Fibroblast of pulmonary artery (primary cell): ENCODE data around the gene ADGRG4.
"Not testable (repeated sequence)": the region's sequence is repeated elsewhere in the genome, so short reads cannot be mapped to it uniquely, and the experiment has no call there.

Experiments used
- DNase-seq: peaks from one replicate; pipeline ENCODE4 v3.0.0-alpha.2; 2010; ENCODE audit warnings: low read depth
- H3K4me3 ChIP-seq: replicated peaks from 2 replicates; pipeline ENCODE4 v1.5.1; 2011; ENCODE audit warnings: low read depth, mild to moderate bottlenecking, control low read depth, low read length, moderate library complexity
- CTCF ChIP-seq: IDR thresholded peaks from 2 replicates; pipeline ENCODE4 v1.5.1; 2011; ENCODE audit warnings: mild to moderate bottlenecking, control low read depth, low read length, inconsistent platforms; ENCODE audit errors: missing control alignments

Gene ADGRG4

DNA sequence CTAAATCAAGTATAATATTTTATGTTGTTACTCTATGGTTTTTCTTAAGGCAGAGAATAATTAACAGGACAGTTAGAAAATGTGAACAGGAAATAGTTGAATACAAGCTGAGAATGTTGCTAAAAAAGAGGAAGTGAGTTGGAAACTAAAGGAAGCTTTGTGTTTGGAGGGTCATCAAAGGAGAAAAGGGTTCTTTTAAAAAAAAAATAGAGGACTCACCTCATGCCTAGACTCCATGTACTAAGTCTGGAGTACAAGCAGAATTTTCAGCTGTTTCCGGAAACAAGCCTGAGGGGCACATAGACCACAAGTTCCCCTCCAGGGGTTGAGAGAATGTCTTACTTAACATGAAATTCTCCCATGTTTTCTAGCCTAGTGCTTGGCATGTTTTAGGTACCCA, 29.5 kb upstream of the ADGRG4 start:
- no peak for TF ChIP-seq CTCF
- DNase-seq = no peak
- no peak overlapping the region for H3K4me3 ChIP-seq

- no peak overlapping the region for H3K4me3 ChIP-seq
- peak; percentile 21 for TF ChIP-seq CTCF
- DNase-seq = no peak
Measured at GRCh38 chrX:136272325-136272724, 28.4 kb upstream of the ADGRG4 start.

- DNase-seq = no peak
- H3K4me3 ChIP-seq = no peak overlapping the region
- no peak for TF ChIP-seq CTCF
Measured at GRCh38 chrX:136273986-136274385, 26.8 kb upstream of the ADGRG4 start.

GRCh38 chrX:136275553-136275952, 25.2 kb upstream of the ADGRG4 start:
- no peak for TF ChIP-seq CTCF
- H3K4me3 ChIP-seq = no peak overlapping the region
- no peak for DNase-seq

DNA sequence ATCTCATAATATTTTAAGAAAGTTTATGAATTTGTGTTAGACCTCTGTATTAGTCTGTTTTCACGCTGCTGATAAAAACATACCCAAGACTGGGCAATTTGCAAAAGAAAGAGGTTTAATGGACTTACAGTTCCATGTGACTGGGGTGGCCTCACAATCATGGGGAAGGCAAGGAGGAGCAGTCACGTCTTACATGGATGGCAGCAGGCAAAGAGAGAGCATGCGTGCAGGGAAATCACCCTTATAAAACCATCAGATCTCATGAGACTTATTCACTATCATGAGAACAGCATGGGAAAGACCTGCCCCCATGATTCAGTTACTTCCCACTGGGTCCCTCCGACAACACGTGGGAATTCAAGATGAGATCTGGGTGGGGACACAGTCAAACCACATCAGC, 14.4 kb upstream of the ADGRG4 start:
- not testable (repeated sequence) for DNase-seq, H3K4me3 ChIP-seq

DNA sequence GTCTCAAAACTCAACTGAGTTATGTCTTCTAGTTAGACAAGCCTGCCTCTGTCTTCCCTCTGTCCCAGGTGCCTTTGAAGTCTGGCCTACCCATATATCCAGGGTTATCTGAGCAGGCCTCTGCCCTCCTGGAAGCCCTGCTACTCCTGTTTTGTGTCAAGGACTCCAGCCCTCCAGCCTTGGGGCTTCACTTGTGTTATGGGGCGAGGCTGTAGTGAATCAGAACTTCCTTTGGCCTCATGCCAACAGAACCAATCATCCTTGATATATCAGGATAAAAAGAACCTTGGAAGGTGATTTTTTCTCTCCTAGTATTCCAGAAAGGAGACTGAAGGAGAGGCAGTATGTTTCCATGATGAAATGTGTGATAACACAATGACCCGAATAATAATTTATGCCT, 8.9 kb upstream of the ADGRG4 start:
- no peak for DNase-seq
- no peak for TF ChIP-seq CTCF
- no peak overlapping the region for H3K4me3 ChIP-seq

DNA sequence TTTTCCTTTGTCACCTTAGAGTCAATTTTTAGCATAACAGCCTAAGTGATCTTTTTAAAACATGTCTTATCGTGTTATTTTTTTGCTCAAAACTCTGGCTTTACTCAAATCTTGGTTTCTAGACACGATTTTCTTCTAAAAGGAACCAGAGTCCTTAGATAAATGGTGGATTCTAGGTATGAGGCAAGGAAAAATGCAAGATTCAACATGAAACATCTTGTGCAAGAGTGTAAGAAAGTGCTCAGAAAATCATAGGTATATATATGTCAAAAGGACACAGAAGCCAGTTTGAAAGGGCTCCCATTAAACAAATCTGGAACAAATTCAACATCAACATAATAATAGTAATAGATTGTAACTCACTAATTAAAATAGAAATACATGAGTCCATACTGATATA, 8.1 kb upstream of the ADGRG4 start:
- H3K4me3 ChIP-seq = no peak overlapping the region
- DNase-seq = no peak
- no peak for TF ChIP-seq CTCF

- H3K4me3 ChIP-seq = no peak overlapping the region
- no peak for DNase-seq
- no peak for TF ChIP-seq CTCF
Measured at GRCh38 chrX:136295380-136295779, 5.4 kb upstream of the ADGRG4 start.
